ENCODE results near the gene TECPR2.

The TECPR2 gene

DNA sequence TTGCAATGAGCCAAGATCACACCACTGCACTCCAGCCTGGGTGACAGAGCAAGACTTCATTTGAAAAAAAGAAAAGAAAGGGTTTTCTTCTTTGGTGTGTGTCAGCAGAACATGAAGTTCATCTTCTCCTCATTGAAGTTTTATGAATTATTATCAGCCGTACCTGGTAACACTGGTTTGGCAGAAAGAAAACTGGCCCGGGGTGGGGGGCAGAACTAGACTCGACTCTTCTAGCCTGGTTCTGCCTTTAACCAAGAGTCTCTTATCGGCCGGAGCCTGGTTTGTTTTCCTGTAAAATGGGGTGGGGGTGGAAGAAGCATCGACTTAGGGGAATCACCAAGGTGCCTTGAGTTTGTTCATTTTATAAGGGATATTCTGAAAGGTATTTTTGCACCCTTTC, 64.1 kb downstream of the TECPR2 start:
- no peak for DNase-seq (ENCODE audit: low read depth)

DNA sequence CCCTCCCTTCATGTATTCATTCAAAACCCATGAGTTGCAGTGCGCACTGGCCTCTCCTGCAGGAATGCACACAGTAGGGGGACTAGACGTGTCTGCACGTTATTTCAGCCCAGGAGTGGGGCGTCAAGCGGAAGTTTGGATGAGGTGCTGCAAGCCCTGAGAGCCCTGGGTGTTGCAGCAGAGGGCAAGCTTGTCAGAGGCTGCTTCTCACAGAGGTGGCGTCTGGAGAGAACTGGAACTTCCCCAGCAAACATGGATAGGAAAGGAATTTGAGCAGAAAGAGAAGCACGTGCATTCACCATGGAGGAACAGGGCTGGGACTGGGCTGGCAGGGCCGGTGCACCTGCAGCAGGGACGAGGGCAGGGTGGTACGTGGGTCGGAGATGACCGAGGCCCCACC, 64.9 kb downstream of the TECPR2 start:
- DNase-seq (ENCODE audit: low read depth) = no peak

DNA sequence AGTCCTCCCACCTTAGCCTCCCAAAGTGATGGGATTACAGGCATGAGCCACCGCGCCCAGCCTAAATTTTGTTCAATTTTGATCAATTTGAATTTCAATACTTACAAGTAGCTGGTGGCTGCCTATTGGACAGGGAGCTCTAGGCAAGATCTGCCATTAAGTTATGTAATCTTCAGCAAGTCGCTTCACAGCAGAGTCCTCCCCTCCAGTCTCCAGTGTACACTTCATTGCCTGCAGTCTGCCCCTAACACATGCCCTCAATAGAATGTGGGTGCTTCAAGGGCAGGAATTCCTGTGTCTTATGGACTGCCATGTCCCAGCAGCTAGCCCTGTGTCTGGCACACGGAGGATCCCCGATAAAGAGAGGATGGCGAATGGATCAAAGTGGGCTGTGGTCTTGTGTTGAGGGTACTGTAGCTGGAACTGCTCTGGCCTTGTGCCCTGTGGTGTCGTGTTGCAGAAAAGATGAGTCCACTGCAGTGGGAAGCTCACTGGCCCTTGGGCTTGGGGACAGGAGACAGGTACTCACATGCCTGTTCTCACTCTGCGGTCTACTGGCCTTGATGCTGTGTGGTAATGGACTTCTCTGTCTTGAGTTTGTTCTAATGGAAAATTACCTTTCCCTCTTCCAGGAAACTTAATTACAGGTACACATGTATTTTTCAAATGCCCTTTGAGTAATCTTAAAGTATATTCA, 67.6 kb downstream of the TECPR2 start:
- no peak for DNase-seq (ENCODE audit: low read depth)

DNA sequence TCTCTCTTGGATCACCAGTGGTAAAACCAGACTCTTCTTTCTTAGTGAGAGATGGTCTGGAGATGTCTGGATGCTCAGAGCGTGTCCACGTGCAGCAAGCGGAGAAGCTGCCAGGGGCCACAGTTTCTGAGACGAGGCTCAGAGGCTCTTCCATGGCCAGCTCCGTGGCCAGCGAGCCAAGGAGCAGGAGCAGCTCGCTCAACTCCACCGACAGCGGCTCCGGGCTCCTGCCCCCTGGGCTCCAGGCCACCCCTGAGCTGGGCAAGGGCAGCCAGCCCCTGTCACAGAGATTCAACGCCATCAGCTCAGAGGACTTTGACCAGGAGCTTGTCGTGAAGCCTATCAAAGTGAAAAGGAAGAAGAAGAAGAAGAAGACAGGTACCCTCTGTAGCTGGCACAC, 69.0 kb downstream of the TECPR2 start:
- no peak for DNase-seq (ENCODE audit: low read depth)

DNA sequence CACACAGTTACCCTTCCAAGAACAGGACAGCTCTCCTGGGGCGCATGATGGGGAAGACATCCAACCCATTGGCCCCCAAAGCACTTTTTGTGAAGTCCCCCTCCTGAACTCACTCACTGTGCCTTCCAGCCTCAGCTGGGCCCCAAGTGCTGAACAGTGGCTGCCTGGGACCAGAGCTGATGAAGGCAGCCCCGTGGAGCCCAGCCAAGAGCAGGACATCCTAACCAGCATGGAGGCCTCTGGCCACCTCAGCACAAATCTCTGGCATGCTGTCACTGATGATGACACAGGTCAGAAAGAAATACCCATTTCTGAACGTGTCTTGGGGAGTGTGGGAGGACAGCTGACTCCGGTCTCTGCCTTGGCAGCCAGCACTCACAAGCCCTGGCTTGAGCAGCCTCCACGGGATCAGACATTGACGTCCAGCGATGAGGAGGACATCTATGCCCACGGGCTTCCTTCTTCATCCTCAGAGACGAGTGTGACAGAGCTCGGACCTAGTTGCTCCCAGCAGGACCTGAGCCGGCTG, 72.0 kb downstream of the TECPR2 start:
- no peak for DNase-seq (ENCODE audit: low read depth)

DNA sequence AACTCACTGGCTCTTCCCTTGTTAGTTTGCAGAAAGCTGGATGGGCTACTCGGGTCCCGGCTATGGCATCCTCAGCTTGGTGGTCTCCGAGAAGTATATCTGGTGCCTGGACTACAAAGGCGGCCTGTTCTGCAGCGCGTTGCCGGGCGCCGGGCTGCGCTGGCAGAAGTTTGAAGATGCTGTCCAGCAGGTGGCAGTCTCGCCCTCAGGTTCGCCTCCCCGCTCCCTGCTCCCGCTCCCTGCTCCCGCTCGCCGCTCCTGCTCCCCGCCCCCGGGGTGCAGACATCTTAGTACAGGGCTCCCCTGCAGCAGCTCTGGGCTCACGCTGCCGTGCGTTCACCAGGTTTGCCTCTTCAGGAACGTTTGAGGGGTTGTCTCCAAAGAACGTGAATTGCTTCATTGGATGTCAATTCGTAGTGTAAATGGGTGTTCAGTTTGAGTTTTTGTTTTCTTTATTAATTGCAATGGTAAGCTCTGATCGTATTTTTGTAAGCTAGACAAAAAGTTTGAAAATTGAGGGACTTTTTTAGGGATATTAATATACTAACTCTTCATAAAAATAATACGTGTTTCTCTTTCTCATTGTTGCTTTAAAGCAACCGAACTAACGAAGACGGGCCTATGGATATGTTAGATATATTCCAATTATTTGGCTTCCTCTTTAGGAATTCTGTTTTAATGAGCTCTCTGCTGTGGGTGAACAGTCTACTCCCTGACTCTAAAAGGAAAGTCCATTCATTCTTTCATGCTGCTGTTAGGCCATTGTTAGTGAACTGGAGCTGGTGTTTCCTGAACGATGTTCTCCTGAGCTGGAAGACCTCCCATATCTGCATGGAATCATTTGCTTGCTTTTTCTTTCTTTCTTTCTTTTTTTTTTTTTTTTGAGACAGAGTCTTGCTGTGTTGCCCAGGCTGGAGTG, 75.5 kb downstream of the TECPR2 start:
- DNase-seq (ENCODE audit: low read depth) = peak; percentile 73

DNA sequence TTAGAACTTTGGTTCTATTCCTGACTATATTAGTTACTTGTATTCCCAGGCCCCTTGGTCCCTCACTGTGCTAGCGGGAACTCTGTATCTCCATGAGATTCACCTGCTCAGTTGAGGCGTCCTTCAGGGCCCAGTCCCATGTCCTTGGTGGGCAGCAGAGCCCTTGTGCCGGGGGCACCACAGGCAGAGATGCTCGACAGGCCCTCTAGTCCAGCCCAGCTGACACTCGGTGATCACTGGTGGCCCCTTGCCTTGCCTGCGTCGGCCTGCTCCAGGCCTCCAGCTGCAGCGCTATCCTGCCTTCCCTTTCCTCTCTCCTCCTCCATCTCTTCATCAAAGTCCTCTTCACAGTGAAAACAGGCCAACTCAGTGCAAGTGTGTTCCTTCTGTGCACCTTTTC, 76.8 kb downstream of the TECPR2 start:
- no peak for DNase-seq (ENCODE audit: low read depth)

DNA sequence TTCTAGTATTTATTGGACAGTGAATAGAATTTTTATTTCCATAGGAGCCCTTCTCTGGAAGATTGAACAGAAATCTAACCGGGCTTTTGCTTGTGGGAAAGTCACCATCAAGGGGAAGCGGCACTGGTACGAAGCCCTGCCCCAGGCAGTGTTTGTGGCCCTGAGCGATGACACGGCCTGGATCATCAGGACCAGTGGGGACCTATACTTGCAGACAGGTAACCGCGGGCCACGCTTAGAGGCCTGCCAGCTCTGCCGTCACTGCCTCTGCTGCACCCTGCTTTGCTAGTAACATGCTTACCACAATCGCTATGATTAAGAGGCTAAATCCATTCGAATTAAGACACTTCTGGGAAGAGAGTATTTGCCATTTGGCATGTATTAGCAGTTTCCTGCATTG, 77.7 kb downstream of the TECPR2 start:
- no peak for DNase-seq (ENCODE audit: low read depth)

DNA sequence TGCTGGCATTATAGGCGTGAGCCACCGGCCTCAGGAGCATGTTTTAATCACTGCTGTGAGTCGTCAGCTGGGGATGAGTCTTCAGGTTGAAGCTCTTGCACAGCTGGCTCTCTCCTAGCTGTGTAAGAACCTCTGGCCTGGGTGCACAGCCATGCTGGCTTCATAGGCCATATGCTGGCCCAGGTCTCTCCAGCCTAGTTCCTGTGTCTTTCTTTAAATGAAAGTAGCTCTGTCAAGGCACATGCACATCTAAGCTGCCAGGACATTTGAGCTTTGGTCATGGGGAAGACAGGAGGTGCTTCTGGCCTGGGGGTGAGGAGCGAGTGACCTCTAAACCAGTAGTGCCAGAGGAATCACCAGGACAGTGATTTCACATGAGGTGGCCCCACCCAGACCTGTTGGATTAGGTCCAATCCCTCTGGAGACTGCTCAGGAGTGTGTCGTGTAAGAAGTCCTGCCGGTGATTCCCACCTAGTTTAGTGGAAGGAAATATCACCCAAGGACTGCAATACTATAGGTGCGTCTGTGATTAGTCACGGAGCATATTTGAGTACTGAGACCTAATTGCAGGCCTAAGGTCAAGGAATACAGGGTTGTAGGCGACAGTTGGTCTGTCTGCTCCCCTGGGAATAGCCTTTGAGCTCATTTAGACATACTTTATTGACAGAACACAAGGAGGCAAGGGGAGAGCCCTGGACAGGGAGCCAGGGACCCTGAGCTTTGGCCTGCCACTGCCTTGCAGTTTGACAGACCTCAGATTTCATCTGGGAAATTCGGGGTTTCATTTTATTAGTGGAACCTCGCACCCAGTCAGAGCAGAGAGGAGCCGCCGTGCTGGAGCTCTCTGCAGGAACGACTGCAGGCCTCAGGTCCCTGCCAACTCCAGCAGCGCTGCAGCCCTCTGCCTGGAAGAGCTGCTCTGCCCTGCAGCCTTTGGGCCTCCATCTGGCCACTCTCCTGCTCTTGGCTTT, 79.8 kb downstream of the TECPR2 start:
- DNase-seq (ENCODE audit: low read depth) = no peak

DNA sequence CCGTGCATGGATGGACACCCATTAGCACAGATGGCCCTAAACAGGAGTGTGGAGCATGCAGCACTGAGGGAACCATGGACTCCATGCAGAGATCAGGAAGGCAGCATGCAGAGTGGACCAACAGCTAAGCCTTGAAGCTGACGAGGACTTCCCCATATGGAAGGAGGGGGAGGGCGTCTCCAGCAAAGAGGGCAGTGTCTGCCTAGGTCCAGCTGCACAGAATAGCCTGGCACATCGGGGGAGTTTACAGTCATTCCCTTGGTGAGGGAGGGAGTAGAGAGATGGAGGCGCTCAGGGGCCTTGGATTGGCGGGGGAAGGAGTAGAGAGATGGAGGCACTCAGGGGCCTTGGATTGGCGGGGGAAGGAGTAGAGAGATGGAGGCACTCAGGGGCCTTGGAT, 82.3 kb downstream of the TECPR2 start:
- no peak for DNase-seq (ENCODE audit: low read depth)

DNA sequence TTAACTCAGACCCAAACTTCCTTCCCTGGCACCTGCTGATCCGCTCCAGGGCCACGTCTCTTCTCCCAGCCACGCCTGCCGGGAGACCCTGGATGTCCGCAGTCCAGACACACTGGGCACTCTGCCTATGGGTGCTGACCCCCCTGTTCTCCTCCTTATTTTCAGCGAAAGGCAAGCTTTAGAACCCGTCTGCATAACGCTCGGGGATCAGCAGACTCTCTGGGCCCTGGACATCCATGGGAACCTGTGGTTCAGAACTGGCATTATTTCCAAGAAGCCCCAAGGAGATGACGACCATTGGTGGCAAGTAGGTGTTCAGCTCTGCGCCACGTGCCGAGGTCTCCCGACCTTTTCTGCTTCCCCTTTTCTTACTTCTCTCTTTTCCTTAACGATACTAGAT, 82.9 kb downstream of the TECPR2 start:
- DNase-seq (ENCODE audit: low read depth) = no peak

DNA sequence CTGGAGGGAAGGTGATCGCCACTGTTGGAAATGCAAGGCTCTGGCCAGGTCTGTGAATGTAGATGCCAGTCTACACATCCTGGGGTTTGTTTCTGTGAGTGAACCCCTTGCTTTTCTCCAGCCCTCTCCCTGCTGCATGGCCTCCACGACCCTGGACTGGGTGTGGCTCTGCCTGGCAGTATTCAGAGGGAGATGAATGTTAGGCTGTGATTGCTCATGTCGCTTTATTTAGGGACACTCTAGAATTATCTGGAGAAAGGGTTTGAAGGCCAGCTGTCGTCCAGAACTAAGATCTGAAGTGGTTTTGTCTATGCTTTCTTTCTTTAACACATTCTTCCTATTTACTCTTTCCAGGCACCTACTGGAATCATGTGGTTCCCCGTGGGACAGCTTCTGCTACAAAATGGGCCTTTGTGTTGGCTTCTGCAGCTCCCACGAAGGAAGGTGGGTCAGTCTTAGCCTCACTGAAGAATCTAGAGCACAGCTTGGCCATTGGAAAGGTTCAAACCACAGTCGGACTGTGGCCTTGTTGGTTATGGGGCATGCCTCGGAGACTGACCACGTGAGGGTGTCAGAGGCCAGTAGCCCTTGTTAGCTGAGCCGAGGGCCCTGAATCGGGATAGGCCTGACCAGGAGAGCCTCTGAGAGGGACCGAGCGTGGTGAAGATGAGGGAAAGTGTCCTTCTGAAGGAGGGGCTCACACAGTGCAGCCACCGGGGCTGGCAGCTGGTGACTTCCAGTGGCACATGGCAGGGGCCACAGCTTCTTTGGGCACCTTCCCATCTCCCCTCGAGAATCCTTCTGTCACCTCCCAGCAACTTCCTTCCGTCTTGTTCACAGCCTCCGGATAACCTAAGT, 87.7 kb downstream of the TECPR2 start:
- no peak for DNase-seq (ENCODE audit: low read depth)

DNA sequence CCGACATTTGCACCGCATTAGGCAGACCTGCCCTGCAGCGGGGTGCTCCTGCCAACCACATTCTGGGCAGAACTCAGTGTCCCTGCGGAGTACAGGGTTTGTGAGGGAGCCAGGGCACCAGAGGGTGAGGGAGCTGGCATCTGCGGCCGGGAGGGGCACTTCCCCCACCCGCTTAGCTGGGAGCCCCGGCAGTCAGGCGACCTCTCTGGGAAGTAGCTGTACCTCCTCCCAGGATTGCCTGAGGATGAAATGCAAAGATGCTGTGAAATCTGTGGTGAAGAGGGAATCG, 88.3 kb downstream of the TECPR2 start:
- no peak for DNase-seq (ENCODE audit: low read depth)

DNA sequence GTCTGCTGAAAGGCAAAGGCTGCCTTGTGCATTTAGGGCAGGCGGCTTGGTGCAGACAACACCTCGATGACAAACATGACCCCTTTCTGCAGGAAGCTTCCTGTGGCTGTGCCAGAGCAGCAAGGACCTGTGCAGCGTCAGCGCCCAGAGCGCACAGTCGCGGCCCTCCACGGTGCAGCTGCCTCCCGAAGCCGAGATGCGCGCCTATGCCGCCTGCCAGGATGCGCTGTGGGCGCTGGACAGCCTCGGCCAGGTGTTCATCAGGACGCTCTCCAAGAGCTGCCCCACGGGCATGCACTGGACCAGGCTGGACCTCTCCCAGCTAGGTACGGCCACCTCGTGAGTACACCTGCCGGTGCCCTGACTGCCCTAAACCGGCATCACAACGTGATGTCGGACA, 89.6 kb downstream of the TECPR2 start:
- DNase-seq (ENCODE audit: low read depth) = no peak

DNA sequence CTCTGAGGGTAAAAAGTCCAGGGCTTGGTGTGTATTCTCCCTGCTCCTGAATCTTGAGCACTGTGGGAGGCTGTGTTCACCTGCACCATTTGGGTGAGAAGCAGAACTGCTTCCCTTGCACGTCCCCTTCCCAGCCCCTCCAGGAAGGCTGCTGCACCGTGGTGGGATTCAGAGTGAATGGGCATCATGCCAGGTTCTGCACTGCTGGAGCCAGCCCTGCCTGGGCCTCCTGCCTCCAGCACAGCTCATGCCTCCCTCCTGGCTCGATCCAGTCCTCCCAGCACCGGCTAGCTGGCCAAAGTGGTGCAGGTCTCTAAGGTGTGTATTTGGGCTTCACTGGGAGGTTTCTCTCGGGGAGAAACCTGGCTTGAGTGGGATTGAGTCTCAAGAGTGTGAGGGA, 92.0 kb downstream of the TECPR2 start:
- no peak for DNase-seq (ENCODE audit: low read depth)

DNA sequence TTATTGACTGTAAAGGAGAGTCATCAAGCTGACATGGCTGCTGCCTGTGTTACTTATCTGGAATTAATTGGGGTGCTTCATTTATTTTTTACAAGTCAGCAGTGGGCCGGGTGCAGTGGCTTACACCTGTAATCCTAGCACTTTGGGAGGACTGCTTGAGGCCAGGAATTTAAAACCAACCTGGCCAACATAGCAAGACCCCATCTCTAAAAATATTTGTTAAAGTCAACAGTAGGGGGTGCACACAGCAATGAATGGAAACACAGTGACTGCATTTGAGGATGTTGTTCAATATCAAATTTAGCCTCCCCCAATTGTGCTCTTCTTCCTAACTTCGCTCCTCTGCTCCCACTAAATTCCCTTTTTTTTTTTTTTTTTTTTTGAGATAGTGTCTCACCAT, 94.8 kb downstream of the TECPR2 start:
- DNase-seq (ENCODE audit: low read depth) = no peak

DNA sequence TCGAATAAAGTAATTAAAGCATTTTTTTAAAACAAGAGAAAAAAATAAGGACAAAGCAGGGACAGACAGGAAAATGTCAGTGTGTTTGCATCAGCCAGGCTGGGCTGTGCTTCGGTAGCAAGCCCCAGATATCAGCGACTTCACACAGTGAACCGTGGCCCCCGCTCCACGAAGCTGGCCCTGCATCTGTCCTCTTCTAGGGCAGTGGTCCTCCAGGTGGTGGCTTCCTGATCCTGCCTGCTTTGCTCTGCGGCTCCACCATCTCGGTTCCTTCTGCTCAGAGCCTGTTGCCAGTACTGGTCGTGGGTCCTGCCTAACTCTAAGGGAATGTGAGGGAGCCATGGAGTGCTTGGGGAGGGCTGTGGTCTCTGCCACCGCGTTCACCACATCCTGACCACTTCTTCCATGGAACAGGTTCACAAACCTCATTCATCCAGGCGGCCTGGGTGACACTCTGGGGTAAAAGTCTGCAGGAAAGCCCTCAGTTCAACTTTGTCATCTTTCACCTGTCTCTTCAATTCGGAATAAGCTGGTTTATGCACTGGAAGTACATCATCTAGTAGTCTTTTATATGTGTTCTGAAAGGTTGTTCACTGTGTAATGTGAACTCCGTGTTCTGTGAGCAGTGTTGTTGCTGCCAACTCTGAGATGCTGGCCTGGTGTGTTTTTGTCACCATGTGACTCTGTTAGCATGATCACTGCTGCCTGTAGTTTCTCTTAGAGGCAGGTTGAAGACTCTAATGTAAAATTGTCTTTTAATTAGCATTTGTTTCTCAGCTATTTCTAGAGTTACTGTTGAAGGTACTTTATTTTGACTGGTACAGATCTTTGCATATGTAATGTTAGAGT, 99.0 kb downstream of the TECPR2 start:
- DNase-seq (ENCODE audit: low read depth) = no peak

DNA sequence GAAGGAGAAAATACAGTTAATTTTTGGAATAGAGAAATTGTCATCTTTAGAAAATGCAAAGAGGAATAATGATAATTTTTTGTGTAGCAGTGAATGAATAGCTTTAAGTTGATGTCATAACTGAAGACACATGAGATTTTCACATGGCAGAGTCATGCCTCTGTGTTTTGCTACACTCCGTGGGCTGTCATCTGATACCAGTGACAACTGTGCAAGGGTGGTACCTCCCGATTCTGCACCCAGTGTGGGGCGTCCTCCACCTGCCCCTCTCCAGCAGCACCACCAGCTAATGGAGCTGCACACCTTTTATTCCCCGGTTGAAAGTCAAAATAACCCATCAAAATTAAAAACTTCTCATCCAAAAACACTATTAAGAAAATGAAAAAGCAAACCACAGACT, 99.7 kb downstream of the TECPR2 start:
- no peak for DNase-seq (ENCODE audit: low read depth)

DNA sequence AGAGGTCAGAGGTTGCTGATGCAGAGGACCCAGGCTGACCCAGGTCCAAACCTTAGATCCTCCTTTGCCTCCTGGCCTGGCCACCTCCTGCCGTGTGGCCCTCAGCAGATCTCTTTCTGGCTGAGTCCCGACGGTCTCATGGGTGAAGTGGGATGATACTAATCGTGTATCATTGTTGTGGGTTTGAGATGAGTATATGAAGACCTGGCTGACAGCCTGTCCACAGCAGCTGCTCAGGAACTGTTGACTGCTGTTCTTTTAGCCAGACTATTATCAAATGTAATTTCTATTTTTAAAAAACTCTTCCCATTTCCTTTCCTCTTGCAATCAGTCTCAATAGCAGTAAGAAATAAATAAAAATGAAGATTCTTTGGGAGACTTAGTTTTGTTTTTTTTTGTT, 101.3 kb downstream of the TECPR2 start:
- DNase-seq (ENCODE audit: low read depth) = no peak

DNA sequence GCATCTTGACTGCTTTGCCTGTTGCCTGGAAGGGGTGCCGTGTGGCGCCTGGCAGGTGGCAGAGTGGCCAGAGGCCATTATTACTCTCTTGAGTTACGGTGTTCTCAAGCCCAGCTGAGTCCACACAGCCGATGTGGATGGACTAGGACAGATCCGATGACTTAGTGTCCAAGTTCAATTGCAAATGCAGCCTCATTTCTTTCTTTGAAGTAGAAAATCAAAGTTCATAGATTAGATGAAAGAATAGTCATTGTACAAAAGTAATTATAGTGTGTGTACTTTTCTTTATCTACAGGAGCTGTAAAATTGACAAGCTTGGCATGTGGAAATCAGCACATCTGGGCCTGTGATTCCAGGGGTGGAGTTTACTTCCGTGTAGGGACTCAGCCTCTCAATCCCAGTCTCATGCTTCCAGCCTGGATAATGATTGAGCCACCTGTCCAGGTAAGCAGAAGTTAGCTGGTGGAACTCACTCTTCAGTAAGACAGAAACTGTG, 102.2 kb downstream of the TECPR2 start:
- no peak for DNase-seq (ENCODE audit: low read depth)
